ENCODE data around the gene HEBP2. TPM values are rescaled to one million over a fixed set of nuclear protein-coding genes. Genes with fewer than 3 reads are reported as not detected.

HEBP2 gene
- total RNA-seq, 1 donor from 2014 or later: 101 TPM

- DNase-seq: no peak
- H3K4me3 ChIP-seq: no peak overlapping the region
- TF ChIP-seq, protein P1, sequence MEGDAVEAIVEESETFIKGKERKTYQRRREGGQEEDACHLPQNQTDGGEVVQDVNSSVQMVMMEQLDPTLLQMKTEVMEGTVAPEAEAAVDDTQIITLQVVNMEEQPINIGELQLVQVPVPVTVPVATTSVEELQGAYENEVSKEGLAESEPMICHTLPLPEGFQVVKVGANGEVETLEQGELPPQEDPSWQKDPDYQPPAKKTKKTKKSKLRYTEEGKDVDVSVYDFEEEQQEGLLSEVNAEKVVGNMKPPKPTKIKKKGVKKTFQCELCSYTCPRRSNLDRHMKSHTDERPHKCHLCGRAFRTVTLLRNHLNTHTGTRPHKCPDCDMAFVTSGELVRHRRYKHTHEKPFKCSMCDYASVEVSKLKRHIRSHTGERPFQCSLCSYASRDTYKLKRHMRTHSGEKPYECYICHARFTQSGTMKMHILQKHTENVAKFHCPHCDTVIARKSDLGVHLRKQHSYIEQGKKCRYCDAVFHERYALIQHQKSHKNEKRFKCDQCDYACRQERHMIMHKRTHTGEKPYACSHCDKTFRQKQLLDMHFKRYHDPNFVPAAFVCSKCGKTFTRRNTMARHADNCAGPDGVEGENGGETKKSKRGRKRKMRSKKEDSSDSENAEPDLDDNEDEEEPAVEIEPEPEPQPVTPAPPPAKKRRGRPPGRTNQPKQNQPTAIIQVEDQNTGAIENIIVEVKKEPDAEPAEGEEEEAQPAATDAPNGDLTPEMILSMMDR (IDR thresholded peaks at IDR 0.05; ENCODE audit: borderline replicate concordance): no peak
Measured at GRCh38 chr6:138371720-138372119, 32.3 kb upstream of the HEBP2 start.

DNA sequence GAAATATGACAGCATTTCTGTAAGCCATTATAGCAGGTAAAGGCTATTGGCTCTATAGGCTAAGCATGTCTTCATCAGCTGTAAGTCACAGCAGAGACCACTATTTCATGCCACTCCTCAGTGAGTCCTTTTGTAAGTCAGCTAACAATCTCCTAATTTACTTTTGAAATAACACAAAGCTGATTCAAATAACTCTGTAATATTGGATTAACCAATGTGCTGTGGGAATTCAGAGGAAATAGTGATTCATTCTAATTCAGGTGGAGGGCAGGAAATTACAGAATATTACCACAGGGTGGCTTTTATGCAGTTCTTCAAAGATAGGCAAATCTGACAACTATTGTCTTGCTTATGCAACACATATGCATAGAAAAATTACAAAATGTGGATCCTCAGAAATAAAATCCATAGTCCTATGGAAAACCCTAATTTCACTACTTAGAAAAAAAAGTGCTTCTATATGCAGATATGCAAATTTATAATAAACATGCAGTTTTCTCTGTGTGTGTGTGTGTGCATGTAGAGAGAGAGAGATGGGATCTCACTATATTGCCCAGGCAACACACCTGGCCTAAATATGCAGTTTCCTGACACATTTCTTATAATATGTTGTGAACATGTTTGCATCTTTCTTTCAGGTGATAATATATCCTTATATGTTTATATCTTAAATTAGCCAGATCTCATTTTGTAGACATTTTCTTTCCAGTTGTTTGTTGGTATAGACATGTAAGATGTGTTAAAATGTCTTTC is 31.1 kb upstream of the HEBP2 start:
- intact Hi-C loops (cut with micrococcal nuclease): no loop called here
- DNase-seq: no peak
- Histone ChIP-seq H3K27ac (replicated peaks) (no peak overlapping the region), H3K9me3 (replicated peaks) (no peaks in the 10 kb centered on the region), H3K4me3 (no peak overlapping the region), H3K4me1 (no peaks in the 10 kb centered on the region), H3K27me3 (ENCODE audit: low read depth) (no peaks in the 10 kb centered on the region), H3K36me3 (no peaks in the 10 kb centered on the region)
- TF ChIP-seq, protein P1 (IDR thresholded peaks at IDR 0.05; ENCODE audit: borderline replicate concordance): no peak

More at GRCh38 chr6:138371720-138372119, 32.3 kb upstream of the HEBP2 start:
- intact Hi-C loops (cut with micrococcal nuclease): no loop called here
- Histone ChIP-seq H3K9me3 (replicated peaks) (peaks cover 3% of the 10 kb centered on the region), H3K27me3 (ENCODE audit: low read depth) (no peaks in the 10 kb centered on the region), H3K36me3 (no peaks in the 10 kb centered on the region), H3K27ac (replicated peaks) (no peak overlapping the region), H3K4me1 (no peaks in the 10 kb centered on the region)

DNA sequence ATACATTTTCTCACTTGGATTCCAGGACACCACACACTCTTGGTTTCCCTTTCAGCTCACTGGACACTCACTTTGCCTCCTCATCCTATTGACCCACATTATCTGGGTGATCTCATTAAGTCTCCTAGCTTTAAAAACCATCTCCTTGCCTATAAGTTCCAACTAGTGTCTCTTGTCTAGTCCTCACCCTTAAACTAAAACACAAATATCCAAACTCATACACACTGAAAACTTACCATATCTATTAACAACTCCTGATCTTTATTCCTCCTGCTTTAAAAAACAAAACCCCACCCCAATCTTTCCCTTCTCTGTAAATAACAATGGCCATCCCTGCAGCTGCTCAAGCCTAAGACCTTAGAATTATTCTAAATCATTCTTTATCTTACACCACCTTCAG is 29.8 kb upstream of the HEBP2 start:
- Histone ChIP-seq H3K4me3 (no peak overlapping the region), H3K36me3 (no peaks in the 10 kb centered on the region), H3K27ac (replicated peaks) (no peak overlapping the region), H3K4me1 (no peaks in the 10 kb centered on the region), H3K9me3 (replicated peaks) (no peaks in the 10 kb centered on the region), H3K27me3 (ENCODE audit: low read depth) (no peaks in the 10 kb centered on the region)
- intact Hi-C loops (cut with micrococcal nuclease): no loop called here
- no peak for DNase-seq
- TF ChIP-seq, protein P1 (IDR thresholded peaks at IDR 0.05; ENCODE audit: borderline replicate concordance): no peak

DNA sequence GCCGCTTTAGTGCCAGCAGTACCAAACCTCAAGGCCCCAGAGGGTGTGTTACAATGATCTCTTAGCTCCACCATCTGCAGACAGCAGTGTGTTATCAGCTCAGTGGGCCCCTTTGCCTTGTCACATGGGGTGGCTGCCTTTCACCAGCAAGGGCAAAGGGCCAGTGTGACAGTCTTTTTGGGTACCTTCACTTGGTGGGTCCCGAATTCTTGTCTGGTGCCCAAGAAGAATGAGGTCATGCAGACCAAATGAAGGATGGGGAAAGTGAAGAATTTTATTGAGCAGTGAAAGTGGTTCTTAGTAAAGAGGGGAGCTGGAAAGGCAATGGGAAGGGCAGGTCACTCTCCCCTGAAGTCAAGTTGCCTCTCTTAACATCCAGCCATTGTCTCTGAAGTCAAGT is 29.2 kb upstream of the HEBP2 start:
- Histone ChIP-seq H3K27me3 (ENCODE audit: low read depth) (no peaks in the 10 kb centered on the region), H3K9me3 (replicated peaks) (no peaks in the 10 kb centered on the region), H3K27ac (replicated peaks) (no peak overlapping the region), H3K36me3 (no peaks in the 10 kb centered on the region), H3K4me1 (no peaks in the 10 kb centered on the region), H3K4me3 (no peak overlapping the region)
- intact Hi-C loops (cut with micrococcal nuclease): no loop called here
- DNase-seq: no peak
- TF ChIP-seq, protein P1 (IDR thresholded peaks at IDR 0.05; ENCODE audit: borderline replicate concordance): no peak

GRCh38 chr6:138377042-138377441 is 27.0 kb upstream of the HEBP2 start:
- intact Hi-C loops (cut with micrococcal nuclease): no loop called here
- no peaks in the 10 kb centered on the region for H3K9me3 ChIP-seq (replicated peaks)
- H3K36me3 ChIP-seq: no peaks in the 10 kb centered on the region
- no peak overlapping the region for H3K27ac ChIP-seq (replicated peaks)
- H3K4me1 ChIP-seq: no peaks in the 10 kb centered on the region
- H3K4me3 ChIP-seq: no peak overlapping the region
- no peak for DNase-seq
- TF ChIP-seq, protein P1 (IDR thresholded peaks at IDR 0.05; ENCODE audit: borderline replicate concordance): no peak
- H3K27me3 ChIP-seq (ENCODE audit: low read depth): no peaks in the 10 kb centered on the region

Data from left ventricle myocardium inferior (tissue), 1 donor.